ENCODE results near the gene SPTBN5. TPM values are rescaled to one million over a fixed set of nuclear protein-coding genes. Genes with fewer than 3 reads are reported as not detected.
"Not testable (repeated sequence)": the region's sequence is repeated elsewhere in the genome, so short reads cannot be mapped to it uniquely, and the experiment has no call there.

SPTBN5 gene
- total RNA-seq, 2 donors from 2014 or later: 2.0 to 2.8 TPM

GRCh38 chr15:41832208-41832607 lies 61.6 kb downstream of the SPTBN5 start:
- Mint-ChIP-seq H3K4me1 (peaks cover 5% of the 10 kb centered on the region), H3K27ac (no peak overlapping the region), H3K4me3 (no peak overlapping the region), H3K27me3 (ENCODE audit: insufficient read depth) (peaks cover 1% of the 10 kb centered on the region), H3K9me3 (no peaks in the 10 kb centered on the region), H3K36me3 (ENCODE audit: low read depth) (peaks cover 15% of the 10 kb centered on the region)
- Histone ChIP-seq H3K4me3 (ENCODE audit: low read length) (no peak overlapping the region), H3K9me3 (ENCODE audit: control insufficient read depth, low read length) (no peaks in the 10 kb centered on the region), H3K9ac (ENCODE audit: extremely low read depth, low read length, poor library complexity, severe bottlenecking) (no peak overlapping the region), H3K27me3 (ENCODE audit: control insufficient read depth, insufficient read depth, low read length, poor library complexity, severe bottlenecking) (no peaks in the 10 kb centered on the region), H3K27ac (ENCODE audit: low read depth, low read length) (no peak overlapping the region), H3K36me3 (ENCODE audit: control insufficient read depth, insufficient read depth, low read length) (no peaks in the 10 kb centered on the region), H3K4me1 (ENCODE audit: control insufficient read depth, insufficient read depth, low read length) (peaks cover 4% of the 10 kb centered on the region)
- WGBS, 2 experiments (ENCODE audit: insufficient coverage in 1 of 2, insufficient read length in 1 of 2): 93 to 99% methylated on average over 10 of the region's 10 CpGs
- TF ChIP-seq CTCF (conservative IDR thresholded peaks at IDR 0.05): no peak
- DNase-seq: no peak

- H3K36me3 ChIP-seq (ENCODE audit: control insufficient read depth, insufficient read depth, low read length); H3K4me1 Mint-ChIP-seq; H3K27me3 Mint-ChIP-seq (ENCODE audit: insufficient read depth); H3K9me3 Mint-ChIP-seq; H3K27ac Mint-ChIP-seq; H3K27me3 ChIP-seq (ENCODE audit: control insufficient read depth, insufficient read depth, low read length, poor library complexity, severe bottlenecking); H3K9ac ChIP-seq (ENCODE audit: extremely low read depth, low read length, poor library complexity, severe bottlenecking); H3K4me3 Mint-ChIP-seq; H3K9me3 ChIP-seq (ENCODE audit: control insufficient read depth, low read length); DNase-seq; H3K4me3 ChIP-seq (ENCODE audit: low read length); H3K4me1 ChIP-seq (ENCODE audit: control insufficient read depth, insufficient read depth, low read length); H3K27ac ChIP-seq (ENCODE audit: low read depth, low read length): not testable (repeated sequence)
- peaks cover 10% of the 10 kb centered on the region for H3K36me3 Mint-ChIP-seq (ENCODE audit: low read depth)
- 90 to 91% methylated on average over 2 to 4 of the region's 4 CpGs for WGBS, 2 experiments (ENCODE audit: insufficient coverage in 1 of 2, insufficient read length in 1 of 2)
Measured at GRCh38 chr15:41831291-41831690, 62.6 kb downstream of the SPTBN5 start.

GRCh38 chr15:41829959-41830646 lies 63.8 kb downstream of the SPTBN5 start:
- H3K27me3 ChIP-seq (ENCODE audit: control insufficient read depth, insufficient read depth, low read length, poor library complexity, severe bottlenecking): no peaks in the 10 kb centered on the region
- H3K9ac ChIP-seq (ENCODE audit: extremely low read depth, low read length, poor library complexity, severe bottlenecking): no peak overlapping the region
- WGBS, 2 experiments (ENCODE audit: insufficient coverage in 1 of 2, insufficient read length in 1 of 2): 92 to 97% methylated on average over 6 to 13 of the region's 13 CpGs
- H3K4me3 ChIP-seq (ENCODE audit: low read length): no peak overlapping the region
- no peaks in the 10 kb centered on the region for H3K9me3 ChIP-seq (ENCODE audit: control insufficient read depth, low read length)
- DNase-seq: no peak
- Mint-ChIP-seq H3K9me3 (no peaks in the 10 kb centered on the region), H3K27me3 (ENCODE audit: insufficient read depth) (peaks cover 3% of the 10 kb centered on the region), H3K36me3 (ENCODE audit: low read depth) (peaks cover 10% of the 10 kb centered on the region), H3K4me3 (no peak overlapping the region), H3K4me1 (peaks cover 5% of the 10 kb centered on the region), H3K27ac (no peak overlapping the region)
- H3K27ac ChIP-seq (ENCODE audit: low read depth, low read length): no peak overlapping the region
- no peaks in the 10 kb centered on the region for H3K36me3 ChIP-seq (ENCODE audit: control insufficient read depth, insufficient read depth, low read length)
- no peak for TF ChIP-seq CTCF (conservative IDR thresholded peaks at IDR 0.05)
- peaks cover 4% of the 10 kb centered on the region for H3K4me1 ChIP-seq (ENCODE audit: control insufficient read depth, insufficient read depth, low read length)

- no peak overlapping the region for H3K27ac ChIP-seq (ENCODE audit: low read depth, low read length)
- Mint-ChIP-seq H3K9me3 (no peaks in the 10 kb centered on the region), H3K4me1 (peaks cover 5% of the 10 kb centered on the region), H3K4me3 (peak overlapping the region; percentile 82), H3K36me3 (ENCODE audit: low read depth) (peaks cover 18% of the 10 kb centered on the region), H3K27ac (no peak overlapping the region), H3K27me3 (ENCODE audit: insufficient read depth) (peaks cover 3% of the 10 kb centered on the region)
- no peaks in the 10 kb centered on the region for H3K27me3 ChIP-seq (ENCODE audit: control insufficient read depth, insufficient read depth, low read length, poor library complexity, severe bottlenecking)
- H3K36me3 ChIP-seq (ENCODE audit: control insufficient read depth, insufficient read depth, low read length): no peaks in the 10 kb centered on the region
- 42 to 52% methylated on average over 6 of the region's 6 CpGs for WGBS, 2 experiments (ENCODE audit: insufficient coverage in 1 of 2, insufficient read length in 1 of 2)
- H3K9me3 ChIP-seq (ENCODE audit: control insufficient read depth, low read length): no peaks in the 10 kb centered on the region
- no peak for TF ChIP-seq CTCF (conservative IDR thresholded peaks at IDR 0.05)
- peak overlapping the region; percentile 94 for H3K4me3 ChIP-seq (ENCODE audit: low read length)
- H3K9ac ChIP-seq (ENCODE audit: extremely low read depth, low read length, poor library complexity, severe bottlenecking): peak overlapping the region; percentile 90
- H3K4me1 ChIP-seq (ENCODE audit: control insufficient read depth, insufficient read depth, low read length): peaks cover 4% of the 10 kb centered on the region
- no peak for DNase-seq
Measured at GRCh38 chr15:41828807-41829141, 65.1 kb downstream of the SPTBN5 start.
